Activated CD4-positive, alpha-beta memory T cell treated with anti-CD3 and anti-CD28 coated beads, Interleukin-2, amount 10 ng/mL, durations not matched to agents 7 days and 5 days (primary cell): ENCODE results near the gene HEXIM1. TPM values are rescaled to one million over a fixed set of nuclear protein-coding genes. Genes with fewer than 3 reads are reported as not detected.

Source experiments
- CTCF ChIA-PET: fragments of 350-600 bp; sonication (Branson Sonifier 250); formaldehyde crosslinking; loops from one replicate; lab custom pipeline; 2021; ENCODE audit warnings: antibody characterized with exemption, inconsistent platforms; lab: Charles Lee
- POLR2A ChIA-PET: fragments of 350-600 bp; sonication (Branson Sonifier 250); formaldehyde crosslinking; loops from one replicate; lab custom pipeline; 2021; ENCODE audit warnings: antibody characterized with exemption; lab: Charles Lee
- DNase-seq: peaks from one replicate; pipeline ENCODE4 v3.0.0-alpha.2; 2020
- H3K27ac Mint-ChIP-seq: one replicate; pipeline ENCODE4 v1.8.0; 2021; ENCODE audit warnings: mild to moderate bottlenecking, mixed read lengths
- H3K27me3 Mint-ChIP-seq: one replicate; pipeline ENCODE4 v1.8.0; 2021; ENCODE audit warnings: mixed read lengths
- H3K36me3 Mint-ChIP-seq: one replicate; pipeline ENCODE4 v1.8.0; 2021; ENCODE audit warnings: low read depth, mixed read lengths
- H3K4me1 Mint-ChIP-seq: one replicate; pipeline ENCODE4 v1.8.0; 2021; ENCODE audit warnings: mixed read lengths
- H3K4me3 Mint-ChIP-seq: one replicate; pipeline ENCODE4 v1.8.0; 2021; ENCODE audit warnings: mild to moderate bottlenecking, mixed read lengths
- H3K9me3 Mint-ChIP-seq: one replicate; pipeline ENCODE4 v1.8.0; 2021; ENCODE audit warnings: mixed read lengths
- total RNA-seq, 2 experiments: library from RNA; stranded (reverse); gene quantifications; one replicate each; pipeline ENCODE4 v1.2.3, GENCODE V29; 2021

Gene HEXIM1
- total RNA-seq, 2 experiments from 2014 or later, result 35.0 to 35.8 TPM

DNA sequence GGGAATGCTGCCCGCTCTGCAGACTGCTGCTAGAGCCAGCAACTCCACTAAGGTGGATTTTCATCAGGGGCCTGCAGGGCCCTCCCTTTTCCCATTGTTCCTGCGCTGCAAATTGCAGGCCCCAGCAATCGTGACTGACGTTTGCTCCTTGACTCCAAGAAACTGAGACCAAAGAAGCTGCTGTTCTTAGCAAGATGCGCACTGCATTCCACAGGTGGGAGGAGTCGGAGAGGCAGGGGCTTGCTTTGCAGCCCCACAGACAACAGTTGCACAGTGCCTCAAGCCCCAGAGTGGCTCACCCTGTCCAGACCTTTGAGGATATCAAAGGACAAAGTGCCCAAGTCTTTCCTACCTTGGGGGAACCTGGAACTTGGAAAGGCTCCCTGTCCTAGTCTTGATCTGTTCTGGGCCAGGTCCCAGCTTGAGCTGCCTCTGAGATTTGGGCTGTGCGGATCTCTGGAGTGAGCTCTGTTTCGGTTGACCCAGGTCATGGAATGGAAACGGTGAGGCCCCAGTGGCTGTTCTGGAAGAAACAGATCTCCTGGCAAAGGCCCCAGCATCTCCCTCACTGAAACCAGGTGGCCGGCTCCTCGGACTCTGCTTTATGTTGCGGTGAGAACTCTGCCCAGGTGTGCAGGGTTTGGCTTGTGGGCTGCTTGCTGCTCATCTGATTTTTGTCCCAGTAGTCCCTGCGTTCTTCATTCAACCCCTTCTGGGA is 40.8 kb upstream of the HEXIM1 start:
- Mint-ChIP-seq H3K36me3 (peaks cover 49% of the 10 kb centered on the region), H3K9me3 (no peaks in the 10 kb centered on the region), H3K27me3 (no peaks in the 10 kb centered on the region), H3K27ac (no peak overlapping the region), H3K4me1 (no peaks in the 10 kb centered on the region), H3K4me3 (no peak overlapping the region)
- ChIA-PET POLR2A (no interaction called here), CTCF (no interaction called here)
- no peak for DNase-seq

DNA sequence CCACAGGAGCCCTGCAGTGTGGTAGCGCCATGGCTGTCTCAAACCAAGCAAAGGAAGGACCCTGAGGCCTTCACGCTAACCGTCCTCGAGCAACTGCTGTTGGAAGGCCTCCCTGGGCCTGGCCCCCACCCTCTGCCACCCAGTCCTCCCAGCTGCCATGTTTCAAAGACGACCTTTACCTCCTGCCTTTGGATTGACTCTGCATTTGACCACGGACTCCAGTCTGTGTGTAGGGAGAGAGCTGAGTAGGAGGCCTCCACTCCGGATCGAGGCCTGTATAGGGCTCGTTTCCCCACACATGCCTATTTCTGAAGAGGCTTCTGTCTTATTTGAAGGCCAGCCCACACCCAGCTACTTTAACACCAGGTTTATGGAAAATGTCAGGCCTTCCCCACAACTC is 40.2 kb upstream of the HEXIM1 start:
- CTCF ChIA-PET, result no interaction called here
- Mint-ChIP-seq H3K36me3 (peaks cover 43% of the 10 kb centered on the region), H3K9me3 (no peaks in the 10 kb centered on the region), H3K4me3 (no peak overlapping the region), H3K4me1 (no peaks in the 10 kb centered on the region), H3K27me3 (no peaks in the 10 kb centered on the region), H3K27ac (no peak overlapping the region)
- no peak for DNase-seq
- POLR2A ChIA-PET, result no interaction called here

DNA sequence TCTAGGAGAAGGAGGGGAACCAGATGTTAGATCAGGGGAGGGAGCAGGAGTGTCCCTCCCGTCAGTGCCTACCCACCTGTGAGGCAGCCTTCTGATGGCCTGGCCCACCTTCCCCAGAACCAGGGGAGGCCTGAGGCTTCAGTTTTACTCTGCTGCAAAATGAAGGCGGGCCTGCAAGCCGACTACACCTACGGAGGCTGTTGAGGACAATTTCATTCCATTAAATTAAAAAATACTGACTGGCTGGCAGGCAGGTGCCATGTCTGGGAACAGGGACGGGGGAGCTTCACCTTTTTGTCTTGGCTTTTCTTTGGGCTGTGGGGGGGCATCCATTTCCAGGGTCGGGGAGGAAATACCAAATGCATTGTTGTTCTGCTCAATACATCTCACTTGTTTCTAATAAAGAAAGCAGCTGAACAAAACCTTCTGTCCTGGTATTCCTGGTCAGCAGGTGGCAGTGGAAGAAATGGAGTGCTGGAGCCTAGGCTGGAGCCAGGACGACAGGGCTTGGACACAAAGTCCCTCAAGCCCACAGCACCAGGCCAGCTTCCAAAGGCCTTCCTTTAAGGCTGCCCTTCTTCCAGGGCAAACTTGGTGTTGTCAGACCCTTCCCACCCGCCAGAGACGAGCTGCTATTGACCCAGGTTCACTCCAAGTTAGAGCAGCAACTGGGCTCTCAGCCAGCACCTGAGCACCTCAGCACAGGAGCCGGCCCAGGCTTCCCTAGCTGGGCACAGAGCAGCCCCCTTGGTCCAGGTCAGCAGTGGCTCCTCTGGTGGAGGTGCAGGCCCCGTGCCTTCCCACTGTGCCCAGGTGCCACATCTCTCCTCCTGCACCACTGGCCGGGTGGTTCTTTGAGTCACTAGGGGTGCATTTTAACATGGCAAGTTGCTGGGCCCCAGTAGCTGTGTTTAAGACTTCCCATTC is 39.4 kb upstream of the HEXIM1 start:
- H3K27me3 Mint-ChIP-seq, result no peaks in the 10 kb centered on the region
- H3K9me3 Mint-ChIP-seq, result no peaks in the 10 kb centered on the region
- H3K4me1 Mint-ChIP-seq, result no peaks in the 10 kb centered on the region
- no peak for DNase-seq
- peaks cover 35% of the 10 kb centered on the region for H3K36me3 Mint-ChIP-seq
- no peak overlapping the region for H3K4me3 Mint-ChIP-seq
- no peak overlapping the region for H3K27ac Mint-ChIP-seq
- CTCF ChIA-PET, result interaction anchor here (0.8 to 1.2 kb wide), 2 partner anchors 10 to 27 kb away, joined by 3 read pairs; partner anchors contain the start of gene ACBD4
- POLR2A ChIA-PET, result no interaction called here

DNA sequence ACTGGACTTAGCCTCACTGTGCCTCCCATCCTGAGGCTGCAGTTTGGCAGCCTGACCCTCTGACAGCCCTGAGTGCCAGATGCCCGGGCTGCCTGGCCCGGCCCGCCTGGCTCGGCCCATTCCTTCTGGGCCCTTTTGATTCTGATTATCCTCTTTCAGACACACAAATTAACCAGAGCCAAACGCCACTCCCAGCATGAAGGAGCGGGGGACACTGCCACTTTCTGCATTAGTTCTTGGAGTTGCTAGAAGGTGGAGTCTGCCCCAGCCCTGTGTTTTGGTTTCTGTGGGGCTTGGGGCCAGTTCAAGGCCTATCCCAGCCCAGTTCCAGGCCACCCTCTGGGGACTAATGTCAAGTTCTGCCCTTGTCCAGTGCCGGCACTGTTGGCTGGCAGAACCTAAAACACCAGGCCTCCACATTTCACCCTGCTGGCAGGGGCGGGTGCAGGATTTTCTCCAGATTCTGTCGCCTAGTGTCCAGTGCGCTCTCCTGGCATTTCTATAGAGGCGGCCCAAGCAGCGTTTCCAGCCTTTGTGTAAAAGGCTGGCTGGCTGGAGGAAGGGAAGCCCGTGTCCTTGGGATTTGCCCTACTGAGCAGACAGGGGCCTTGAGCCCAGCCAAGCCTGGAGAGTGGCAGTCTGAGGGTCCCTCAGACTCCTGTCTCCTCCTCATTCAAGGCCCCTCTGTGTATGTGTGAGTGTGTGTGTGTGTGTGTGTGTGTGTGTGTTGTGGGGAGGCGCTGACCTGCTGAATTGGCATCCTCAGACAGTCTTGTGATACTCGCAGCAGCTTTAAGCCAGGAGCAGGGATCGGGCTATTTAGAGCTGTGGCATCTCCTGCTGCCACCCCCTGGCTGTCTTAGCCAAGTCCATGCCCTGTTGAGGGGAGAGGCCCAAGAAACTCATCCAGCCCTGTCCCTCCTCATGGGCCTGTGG is 37.3 kb upstream of the HEXIM1 start:
- H3K27me3 Mint-ChIP-seq, result no peaks in the 10 kb centered on the region
- H3K27ac Mint-ChIP-seq, result no peak overlapping the region
- CTCF ChIA-PET, result no interaction called here
- H3K36me3 Mint-ChIP-seq, result peaks cover 17% of the 10 kb centered on the region
- no peaks in the 10 kb centered on the region for H3K4me1 Mint-ChIP-seq
- H3K4me3 Mint-ChIP-seq, result no peak overlapping the region
- POLR2A ChIA-PET, result no interaction called here
- DNase-seq, result no peak
- no peaks in the 10 kb centered on the region for H3K9me3 Mint-ChIP-seq

DNA sequence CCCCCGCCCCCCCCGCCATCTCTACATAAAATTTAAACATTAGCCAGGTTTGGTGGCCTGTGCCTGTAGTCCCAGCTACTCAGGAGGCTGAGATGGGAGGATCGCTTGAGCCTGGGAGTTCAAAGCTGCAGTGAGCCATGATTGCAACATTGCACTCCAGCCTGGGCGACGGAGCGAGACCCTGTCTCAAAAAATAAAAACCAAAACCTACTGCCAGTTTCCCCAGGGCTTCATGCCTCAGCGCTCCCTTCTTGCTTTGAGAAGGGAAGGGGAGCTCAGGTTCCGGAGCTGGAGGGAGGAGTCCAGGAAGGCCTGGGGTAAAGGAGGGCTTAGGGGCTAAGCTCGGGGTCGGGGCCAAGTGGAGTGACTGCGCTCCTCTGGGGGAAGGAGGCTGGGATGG is 36.4 kb upstream of the HEXIM1 start:
- ChIA-PET CTCF (interaction anchor here (1.1 kb wide), 1 partner anchor 13 kb away, joined by 3 read pairs; no protein-coding TSS in a partner anchor), POLR2A (no interaction called here)
- H3K27ac Mint-ChIP-seq, result no peak overlapping the region
- peaks cover 9% of the 10 kb centered on the region for H3K36me3 Mint-ChIP-seq
- no peaks in the 10 kb centered on the region for H3K9me3 Mint-ChIP-seq
- no peak overlapping the region for H3K4me3 Mint-ChIP-seq
- no peaks in the 10 kb centered on the region for H3K27me3 Mint-ChIP-seq
- no peak for DNase-seq
- H3K4me1 Mint-ChIP-seq, result no peaks in the 10 kb centered on the region

DNA sequence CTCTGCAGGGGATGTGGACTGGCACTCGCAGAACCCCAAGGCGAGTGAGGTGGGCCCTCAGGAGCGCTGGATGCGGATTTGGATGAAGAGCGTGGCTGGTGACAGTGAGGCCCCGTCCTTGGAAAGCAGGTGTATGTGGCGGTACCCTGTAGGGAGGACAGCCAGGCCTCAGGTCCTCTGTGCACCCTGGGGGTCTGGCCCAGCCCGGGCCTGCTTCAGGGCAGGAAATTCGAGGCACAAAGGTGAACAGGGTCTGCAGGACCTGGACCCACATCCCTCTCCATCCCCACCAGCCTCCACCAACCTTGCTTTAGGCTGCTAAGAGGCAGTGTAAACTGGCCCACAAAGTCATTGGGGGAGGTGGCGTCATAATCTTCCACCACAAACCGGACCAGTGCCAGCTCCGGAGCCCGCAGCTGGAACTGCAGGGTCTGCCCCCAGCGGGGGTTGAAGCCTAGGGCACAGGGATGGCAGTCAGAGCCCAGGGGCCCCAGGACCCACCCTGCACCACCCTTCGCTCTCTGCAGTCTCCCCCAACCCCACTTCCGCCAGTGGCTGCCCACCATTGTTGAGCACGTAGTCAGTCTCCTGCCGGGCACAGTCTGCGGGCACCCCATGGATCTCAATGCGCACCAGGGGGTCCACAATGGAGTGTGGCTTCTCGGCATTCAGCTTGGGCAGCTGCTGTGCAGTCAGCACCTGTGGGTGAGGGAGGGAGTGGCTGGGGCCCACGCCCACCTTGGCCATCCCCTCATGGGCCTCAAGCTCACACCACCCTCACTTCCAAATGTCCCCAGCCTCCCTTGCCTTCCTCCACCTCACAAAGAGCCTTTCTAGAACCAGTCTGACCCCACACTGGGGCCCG is 35.5 kb upstream of the HEXIM1 start:
- ChIA-PET POLR2A (no interaction called here), CTCF (interaction anchor here (1.1 kb wide), 1 partner anchor 14 kb away, joined by 3 read pairs; no protein-coding TSS in a partner anchor)
- Mint-ChIP-seq H3K4me1 (no peaks in the 10 kb centered on the region), H3K9me3 (no peaks in the 10 kb centered on the region), H3K27ac (no peak overlapping the region), H3K4me3 (no peak overlapping the region), H3K36me3 (peaks cover 7% of the 10 kb centered on the region), H3K27me3 (no peaks in the 10 kb centered on the region)
- no peak for DNase-seq

DNA sequence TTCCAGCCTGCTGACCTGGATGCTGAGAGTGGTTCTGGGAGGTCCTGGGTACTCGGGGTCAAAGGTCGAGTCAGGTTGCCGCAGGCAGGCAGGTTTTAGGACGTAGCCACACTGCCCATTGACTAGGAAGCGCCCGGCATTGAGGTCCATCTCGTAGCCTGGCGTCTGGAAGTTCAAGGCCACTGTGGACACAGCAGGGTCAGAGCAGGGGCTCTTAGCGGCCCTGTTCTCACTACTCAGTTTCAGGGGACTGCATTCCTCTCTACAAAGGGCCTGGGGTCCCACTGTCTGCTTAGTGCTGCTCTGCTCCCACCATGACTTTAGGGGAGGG is 34.9 kb upstream of the HEXIM1 start:
- POLR2A ChIA-PET, result no interaction called here
- DNase-seq, result no peak
- H3K27me3 Mint-ChIP-seq, result no peaks in the 10 kb centered on the region

DNA sequence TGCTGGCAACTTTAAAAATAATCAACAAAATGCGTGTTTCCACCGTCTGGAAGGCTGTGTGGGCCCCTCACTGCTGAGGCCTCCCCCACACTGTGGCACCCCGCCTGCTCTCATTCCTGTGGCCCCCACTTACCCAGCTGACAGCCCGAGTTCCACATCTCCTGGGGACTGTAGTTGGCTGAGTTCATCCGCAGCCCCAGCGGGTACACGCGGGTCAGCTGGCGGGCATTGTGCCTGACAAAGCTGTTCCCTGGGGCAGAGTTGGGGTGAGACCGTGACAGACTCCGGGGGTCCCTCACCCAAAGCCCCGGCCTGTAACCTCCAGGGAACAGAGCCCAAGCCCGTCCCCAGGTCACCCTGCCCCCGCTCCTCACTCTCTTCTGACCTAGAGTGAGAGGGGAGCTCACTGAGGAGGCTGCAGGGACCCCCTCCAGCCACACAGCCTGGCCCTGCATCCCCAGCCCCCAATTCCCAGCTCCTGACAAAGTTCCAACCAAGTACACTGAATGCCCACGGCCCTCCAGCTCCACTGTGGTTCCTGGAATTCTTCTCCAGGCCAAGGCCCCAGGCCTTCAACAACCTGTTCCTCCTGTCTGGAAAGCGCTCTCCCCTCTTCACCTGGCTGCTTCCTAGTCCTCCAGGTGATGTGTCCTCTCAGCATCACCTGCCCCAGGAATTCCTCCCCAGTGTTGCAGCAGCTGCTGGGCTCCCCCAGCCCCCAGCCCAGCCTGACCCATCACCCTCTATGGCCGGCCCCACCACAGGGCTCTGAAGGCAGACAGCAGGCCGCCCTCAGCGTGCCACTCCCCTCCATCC is 34.0 kb upstream of the HEXIM1 start:
- Mint-ChIP-seq H3K9me3 (no peaks in the 10 kb centered on the region), H3K36me3 (no peaks in the 10 kb centered on the region), H3K4me3 (no peak overlapping the region), H3K27ac (no peak overlapping the region), H3K27me3 (no peaks in the 10 kb centered on the region), H3K4me1 (no peaks in the 10 kb centered on the region)
- ChIA-PET CTCF (no interaction called here), POLR2A (interaction anchor here (1.5 kb wide), 1 partner anchor 11 kb away, joined by 3 read pairs; no protein-coding TSS in a partner anchor)
- DNase-seq, result no peak

More for the DNA sequence above, 34.9 kb upstream of the HEXIM1 start:
- Mint-ChIP-seq H3K36me3 (peaks cover 6% of the 10 kb centered on the region), H3K27ac (no peak overlapping the region), H3K4me3 (no peak overlapping the region), H3K4me1 (no peaks in the 10 kb centered on the region), H3K9me3 (no peaks in the 10 kb centered on the region)
- CTCF ChIA-PET, result no interaction called here

DNA sequence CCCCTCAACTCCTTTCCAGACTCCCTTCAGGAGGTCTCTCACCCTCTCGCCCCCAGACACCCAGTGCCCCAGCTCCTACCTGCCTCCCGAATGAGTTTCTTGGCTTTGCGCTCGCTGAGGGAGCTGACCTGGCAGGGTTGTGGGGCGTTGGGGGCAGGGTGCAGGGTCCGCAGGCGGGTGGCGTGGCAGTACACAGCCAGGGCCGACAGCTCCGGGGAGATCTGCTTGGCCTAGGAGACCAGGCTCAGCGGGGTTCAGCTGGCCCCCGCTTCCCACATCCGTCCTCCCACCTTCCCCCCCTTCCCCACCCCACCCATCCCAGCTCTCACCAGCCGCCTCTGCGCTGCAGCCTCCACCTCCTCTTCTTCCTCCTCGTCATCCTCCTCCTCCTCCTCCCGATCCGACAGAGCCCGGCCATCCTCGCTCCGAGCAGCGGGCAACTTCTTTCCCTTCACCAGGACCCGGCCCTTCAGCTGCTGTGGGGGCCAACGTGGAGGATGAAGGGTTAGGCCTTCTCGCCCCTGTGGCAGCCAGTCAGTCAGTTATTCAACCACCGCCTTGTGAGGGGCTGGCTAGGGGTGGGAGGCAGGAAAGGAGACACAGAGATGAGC is 33.2 kb upstream of the HEXIM1 start:
- CTCF ChIA-PET, result interaction anchor here (0.9 kb wide), 1 partner anchor 20 kb away, joined by 3 read pairs; the partner anchor contains the start of gene ACBD4
- H3K27ac Mint-ChIP-seq, result no peak overlapping the region
- POLR2A ChIA-PET, result interaction anchor here (1.5 kb wide), 1 partner anchor 12 kb away, joined by 3 read pairs; no protein-coding TSS in a partner anchor
- H3K27me3 Mint-ChIP-seq, result no peaks in the 10 kb centered on the region
- no peaks in the 10 kb centered on the region for H3K36me3 Mint-ChIP-seq
- no peak for DNase-seq
- H3K4me1 Mint-ChIP-seq, result no peaks in the 10 kb centered on the region
- no peaks in the 10 kb centered on the region for H3K9me3 Mint-ChIP-seq
- H3K4me3 Mint-ChIP-seq, result no peak overlapping the region

DNA sequence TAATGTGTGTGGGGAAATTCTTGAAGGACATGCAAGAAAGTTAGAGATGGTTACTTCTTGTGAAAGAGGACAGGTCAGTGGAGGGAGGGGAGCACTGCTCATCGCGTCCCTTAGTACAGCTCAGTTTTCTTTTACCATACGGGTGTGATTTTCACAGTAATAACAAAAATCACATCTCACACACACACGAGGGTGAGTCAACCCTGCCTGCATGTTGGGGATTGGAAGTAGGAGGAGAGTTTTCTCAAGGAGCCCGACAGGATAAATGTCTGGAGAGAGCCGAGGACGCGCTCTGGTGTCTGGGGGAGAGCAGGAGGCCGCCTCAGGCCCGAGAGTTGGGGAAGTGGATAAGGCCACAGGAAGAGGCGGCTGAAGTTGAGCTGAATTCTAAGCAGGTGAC is 32.4 kb upstream of the HEXIM1 start:
- no peaks in the 10 kb centered on the region for H3K27me3 Mint-ChIP-seq
- no peaks in the 10 kb centered on the region for H3K36me3 Mint-ChIP-seq
- no peak for DNase-seq
- no peak overlapping the region for H3K4me3 Mint-ChIP-seq
- CTCF ChIA-PET, result interaction anchor here (0.9 kb wide), 1 partner anchor 20 kb away, joined by 3 read pairs; the partner anchor contains the start of gene ACBD4
- POLR2A ChIA-PET, result interaction anchor here (1.5 kb wide), 1 partner anchor 12 kb away, joined by 3 read pairs; no protein-coding TSS in a partner anchor
- no peak overlapping the region for H3K27ac Mint-ChIP-seq
- H3K9me3 Mint-ChIP-seq, result no peaks in the 10 kb centered on the region
- H3K4me1 Mint-ChIP-seq, result no peaks in the 10 kb centered on the region
